Endometrial microvascular endothelial cells (primary cell): ENCODE measurements around the gene FLNB. TPM values are rescaled to one million over a fixed set of nuclear protein-coding genes. Genes with fewer than 3 reads are reported as not detected.

ENCODE experiments used
- in situ Hi-C: cut with HindIII; loops from 2 replicates; pipeline ENCODE4 v1.10.0; 2017; ENCODE audit warnings: low sequenced_read_pairs, low pct_unique_long_range_greater_than_20kb; ENCODE audit errors: inconsistent ontology term
- total RNA-seq: library from RNA; depleted of rRNA; stranded (reverse); fragments of >200 nt; gene quantifications from one replicate; pipeline ENCODE4 v1.2.3, GENCODE V29; 2015; ENCODE audit errors: inconsistent ontology term

Gene FLNB
- total RNA-seq, 1 donor from 2014 or later, result 503 TPM

- in situ Hi-C loops, result no loop called here
Measured at GRCh38 chr3:58179235-58180098, 171.2 kb downstream of the FLNB start.

- in situ Hi-C loops, result no loop called here
Measured at GRCh38 chr3:58180099-58180880, 172.1 kb downstream of the FLNB start.

- in situ Hi-C loops, result no loop called here
Measured at GRCh38 chr3:58180940-58181587, 172.8 kb downstream of the FLNB start.

- in situ Hi-C loops, result no loop called here
Measured at GRCh38 chr3:58183221-58183620, 175.0 kb downstream of the FLNB start.

- in situ Hi-C loops, result no loop called here
Measured at GRCh38 chr3:58183891-58184290, 175.7 kb downstream of the FLNB start.

GRCh38 chr3:58184309-58184981, 176.2 kb downstream of the FLNB start:
- in situ Hi-C loops, result no loop called here

GRCh38 chr3:58184982-58185360, 176.7 kb downstream of the FLNB start:
- in situ Hi-C loops, result no loop called here

GRCh38 chr3:58188173-58188564, 179.9 kb downstream of the FLNB start:
- in situ Hi-C loops, result no loop called here

GRCh38 chr3:58188921-58189451, 180.8 kb downstream of the FLNB start:
- in situ Hi-C loops, result no loop called here

GRCh38 chr3:58189691-58190090, 181.5 kb downstream of the FLNB start:
- in situ Hi-C loops, result loop anchor here (10.0 kb wide), 1 partner anchor 115 kb away; the partner anchor contains the start of genes HTD2 and RPP14

GRCh38 chr3:58190291-58190690, 182.1 kb downstream of the FLNB start:
- in situ Hi-C loops, result loop anchor here (10.0 kb wide), 1 partner anchor 115 kb away; the partner anchor contains the start of genes HTD2 and RPP14

GRCh38 chr3:58190882-58191281, 182.7 kb downstream of the FLNB start:
- in situ Hi-C loops, result loop anchor here (10.0 kb wide), 1 partner anchor 114 kb away; the partner anchor contains the start of genes HTD2 and RPP14

- in situ Hi-C loops, result loop anchor here (10.0 kb wide), 1 partner anchor 113 kb away; the partner anchor contains the start of genes HTD2 and RPP14
Measured at GRCh38 chr3:58191361-58191991, 183.3 kb downstream of the FLNB start.

GRCh38 chr3:58192069-58192468, 183.8 kb downstream of the FLNB start:
- in situ Hi-C loops, result loop anchor here (10.0 kb wide), 1 partner anchor 113 kb away; the partner anchor contains the start of genes HTD2 and RPP14

GRCh38 chr3:58193682-58194407, 185.6 kb downstream of the FLNB start:
- in situ Hi-C loops, result loop anchor here (10.0 kb wide), 1 partner anchor 111 kb away; the partner anchor contains the start of genes HTD2 and RPP14

- in situ Hi-C loops, result loop anchor here (10.0 kb wide), 1 partner anchor 107 kb away; the partner anchor contains the start of genes HTD2 and RPP14
Measured at GRCh38 chr3:58197588-58197987, 189.4 kb downstream of the FLNB start.

GRCh38 chr3:58198362-58198761, 190.1 kb downstream of the FLNB start:
- in situ Hi-C loops, result loop anchor here (10.0 kb wide), 1 partner anchor 106 kb away; the partner anchor contains the start of genes HTD2 and RPP14
